Brain pericyte (primary cell): ENCODE results near the gene RNF215.
"Not testable (repeated sequence)": the region's sequence is repeated elsewhere in the genome, so short reads cannot be mapped to it uniquely, and the experiment has no call there.

Experiments used
- DNase-seq: peaks from one replicate; pipeline ENCODE4 v3.0.0-alpha.2; 2012; ENCODE audit warnings: low read depth, low spot score

The RNF215 gene

GRCh38 chr22:30362651-30363281 is 24.4 kb downstream of the RNF215 start:
- no peak for DNase-seq

GRCh38 chr22:30361916-30362650 is 25.1 kb downstream of the RNF215 start:
- DNase-seq = no peak

DNA sequence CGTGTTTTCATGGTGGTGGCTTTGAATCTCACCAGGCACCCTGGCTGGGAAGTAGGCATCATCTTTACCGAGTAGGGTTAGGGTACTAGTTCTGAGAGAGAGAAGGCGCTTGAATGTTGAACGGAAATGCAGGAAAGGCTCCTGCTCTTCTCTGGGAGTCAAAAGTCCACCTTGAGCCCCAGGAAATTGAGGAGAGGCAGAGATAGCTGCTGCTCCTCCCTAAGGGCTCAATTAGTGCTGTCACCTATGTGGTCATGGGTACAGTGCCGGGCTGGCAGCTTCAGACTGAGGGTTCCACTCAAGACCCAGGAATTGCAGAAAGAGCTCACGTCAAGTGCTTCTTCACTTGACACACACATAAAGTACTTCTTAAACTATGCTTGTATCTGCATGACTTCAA is 28.7 kb downstream of the RNF215 start:
- no peak for DNase-seq

DNA sequence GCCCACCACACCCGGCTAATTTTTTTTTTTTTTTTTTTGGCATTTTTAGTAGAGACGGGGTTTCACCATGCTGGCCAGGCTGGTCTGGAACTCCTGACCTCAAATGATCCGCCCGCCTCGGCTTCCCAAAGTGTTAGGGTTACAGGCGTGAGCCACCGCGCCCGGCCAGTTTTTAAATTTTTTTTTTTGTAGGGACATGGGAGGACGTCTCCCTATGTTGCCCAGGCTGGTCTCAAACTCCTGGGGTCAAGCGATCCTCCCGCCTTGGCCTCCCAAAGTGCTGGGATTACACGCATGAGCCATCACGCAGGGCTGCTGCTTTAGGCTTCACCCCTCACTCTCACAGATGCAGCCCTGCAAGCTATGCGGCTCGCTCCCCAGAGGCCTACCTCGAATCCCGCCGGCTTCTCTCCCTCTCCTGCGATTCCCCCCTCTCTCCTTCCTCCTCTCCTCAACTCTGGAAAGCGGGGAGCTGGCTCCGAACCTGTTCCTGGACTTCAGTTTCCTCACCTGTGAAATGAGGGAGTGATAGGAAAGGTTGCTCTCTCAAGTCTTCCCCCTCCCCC is 29.5 kb downstream of the RNF215 start:
- no peak for DNase-seq

GRCh38 chr22:30357236-30357570 is 30.0 kb downstream of the RNF215 start:
- no peak for DNase-seq

GRCh38 chr22:30356449-30357235 is 30.6 kb downstream of the RNF215 start, which contains the start of the genes CCDC157 and SF3A1:
TSS of gene CCDC157 (plus strand) at chr22:30357007. CDS start at chr22:30366001, 8,994 bp downstream.
TSS of gene SF3A1 (minus strand) at chr22:30356894. CDS start at chr22:30356792, 102 bp downstream.
- peak; percentile 76 for DNase-seq

DNA sequence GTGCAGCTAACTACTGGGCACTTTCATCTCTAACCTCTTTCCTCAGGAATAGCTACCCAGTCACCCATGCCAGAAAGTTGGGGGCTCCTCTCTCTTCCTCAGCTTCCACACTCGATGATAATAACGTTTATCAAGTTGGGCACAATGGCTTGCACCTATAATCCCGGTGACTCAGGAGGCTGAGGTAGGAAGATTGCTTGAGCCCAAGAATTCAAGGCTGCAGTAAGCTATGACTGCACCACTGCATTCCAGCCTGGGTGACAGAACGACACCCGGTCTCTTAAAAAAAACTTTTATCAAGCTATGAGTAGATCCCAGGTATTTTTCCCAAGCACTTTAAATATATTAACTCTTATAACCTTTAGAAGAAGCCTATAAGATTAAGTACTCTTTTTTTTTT is 32.6 kb downstream of the RNF215 start:
- no peak for DNase-seq

- DNase-seq = no peak
Measured at GRCh38 chr22:30351226-30351625, 36.0 kb downstream of the RNF215 start.

GRCh38 chr22:30348809-30349208 is 38.4 kb downstream of the RNF215 start:
- no peak for DNase-seq

GRCh38 chr22:30348404-30348803 is 38.8 kb downstream of the RNF215 start:
- no peak for DNase-seq

DNA sequence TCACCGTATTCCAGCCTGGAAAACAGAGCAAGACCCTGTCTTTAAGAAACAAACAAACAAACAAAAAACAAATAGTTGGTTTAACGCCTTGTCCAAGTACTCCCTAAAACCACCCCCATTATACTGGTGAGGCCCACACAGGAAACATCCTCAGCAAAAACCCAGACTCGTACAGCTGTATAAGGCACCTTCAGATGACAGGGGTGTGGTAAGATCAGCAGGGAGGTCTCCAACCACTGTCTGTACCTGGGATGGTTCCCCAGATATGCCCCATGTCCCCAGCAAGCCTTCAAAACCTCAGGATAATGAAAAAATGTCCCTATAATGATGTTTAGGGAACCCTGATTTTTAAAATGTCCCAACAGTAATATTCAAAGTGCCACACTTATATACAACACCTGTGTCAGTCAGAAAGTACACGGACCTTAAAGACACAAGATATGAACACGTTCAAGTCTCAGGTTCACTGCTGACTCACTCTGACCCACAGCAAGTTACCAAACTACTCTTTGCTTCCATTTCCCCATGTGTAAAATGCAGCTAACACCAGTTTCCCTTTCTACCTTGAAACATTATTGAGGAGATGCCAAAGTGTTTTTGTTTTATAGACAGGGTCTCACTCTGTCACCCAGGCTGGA is 39.8 kb downstream of the RNF215 start:
- DNase-seq = no peak

GRCh38 chr22:30344447-30345200 is 42.6 kb downstream of the RNF215 start:
- DNase-seq = no peak

- DNase-seq = no peak
Measured at GRCh38 chr22:30340911-30341685, 46.1 kb downstream of the RNF215 start.

GRCh38 chr22:30338802-30339201 is 48.4 kb downstream of the RNF215 start:
- no peak for DNase-seq

DNA sequence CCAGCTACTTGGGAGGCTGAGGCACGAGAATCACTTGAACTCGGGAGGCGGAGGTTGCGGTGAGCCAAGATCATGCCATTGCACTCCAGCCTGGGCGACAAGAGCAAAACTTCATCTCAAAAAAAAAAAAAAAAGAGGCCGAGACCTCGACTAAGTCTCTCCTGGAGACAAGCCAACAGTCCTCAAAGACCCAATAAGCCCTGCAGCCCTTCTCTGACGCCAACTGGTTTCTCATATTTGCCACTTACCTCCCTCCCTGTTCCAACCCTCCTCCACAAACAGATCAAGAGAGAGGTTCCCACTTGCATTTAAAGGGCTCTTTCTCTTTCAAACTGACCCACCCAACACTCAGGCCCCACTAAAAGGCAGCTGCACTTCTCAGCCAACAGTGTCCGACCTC is 48.9 kb downstream of the RNF215 start:
- not testable (repeated sequence) for DNase-seq

DNA sequence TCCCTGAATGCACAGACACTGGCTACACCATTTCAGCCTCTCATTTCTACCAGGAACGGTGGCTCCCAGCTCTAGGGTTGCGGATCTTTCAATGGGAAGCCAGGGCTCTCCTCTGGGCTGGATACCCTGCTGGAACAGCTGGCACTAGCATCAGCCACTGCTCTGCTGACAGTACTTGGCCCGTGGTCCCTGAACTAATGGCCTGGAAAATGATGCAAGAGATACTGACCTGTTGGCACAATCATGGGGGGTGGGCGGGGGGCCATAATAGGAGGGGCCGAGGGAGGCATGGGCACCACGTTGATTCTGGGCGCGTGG is 49.8 kb downstream of the RNF215 start:
- DNase-seq = no peak

DNA sequence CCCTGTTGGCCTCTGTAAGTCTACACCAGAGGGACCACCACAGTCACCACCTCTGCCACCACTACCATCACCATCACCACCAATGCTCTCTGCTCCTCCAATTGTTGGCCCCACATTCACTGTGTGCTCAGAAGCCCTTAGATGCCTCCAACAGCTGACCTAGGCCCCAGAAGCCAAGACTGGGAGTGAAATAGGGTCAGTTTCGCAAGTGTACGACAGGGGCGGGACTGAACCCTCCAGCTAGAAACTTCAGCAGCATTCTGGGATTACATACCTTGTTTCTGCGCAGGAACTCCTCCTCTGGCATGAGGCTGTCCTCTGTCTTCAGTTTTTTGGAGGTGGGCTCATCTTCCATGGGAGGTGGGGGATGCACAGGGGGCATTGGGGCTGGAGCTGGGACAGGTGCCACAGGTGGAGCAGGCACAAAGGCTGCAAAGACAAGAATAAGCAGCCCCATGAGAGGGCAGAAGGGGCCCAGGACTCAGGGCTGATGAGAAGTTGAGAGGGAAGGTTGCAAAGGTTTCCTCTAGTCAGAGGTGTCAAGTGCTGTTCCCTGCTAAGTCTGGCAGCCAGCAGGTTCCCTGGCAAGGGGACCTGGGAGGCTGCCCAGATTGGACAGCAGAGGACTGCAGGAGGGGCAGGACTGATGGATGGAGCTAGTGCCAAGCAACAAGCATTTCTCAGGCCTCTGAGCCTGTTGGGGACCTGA is 50.3 kb downstream of the RNF215 start:
- DNase-seq = no peak

DNA sequence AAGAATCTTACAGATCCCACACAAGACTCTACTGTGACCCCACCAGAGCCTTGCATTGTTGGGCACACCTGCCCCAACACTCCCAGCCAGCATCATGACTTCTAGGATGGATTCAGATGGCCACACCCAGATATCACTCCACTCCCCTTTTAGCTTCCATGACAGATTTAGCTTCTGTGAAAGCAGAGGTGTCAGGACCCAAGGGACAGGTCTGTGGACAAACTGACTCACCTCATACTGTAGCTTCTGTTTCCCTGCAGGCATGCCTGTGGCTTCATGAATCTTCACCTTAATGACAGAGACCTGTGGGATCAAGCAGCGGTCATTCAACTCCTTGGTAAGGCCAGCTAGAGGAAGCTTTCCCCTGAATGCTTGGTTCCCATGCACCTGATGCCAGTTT is 52.0 kb downstream of the RNF215 start:
- DNase-seq = no peak

GRCh38 chr22:30334646-30335045 is 52.6 kb downstream of the RNF215 start:
- DNase-seq = no peak

DNA sequence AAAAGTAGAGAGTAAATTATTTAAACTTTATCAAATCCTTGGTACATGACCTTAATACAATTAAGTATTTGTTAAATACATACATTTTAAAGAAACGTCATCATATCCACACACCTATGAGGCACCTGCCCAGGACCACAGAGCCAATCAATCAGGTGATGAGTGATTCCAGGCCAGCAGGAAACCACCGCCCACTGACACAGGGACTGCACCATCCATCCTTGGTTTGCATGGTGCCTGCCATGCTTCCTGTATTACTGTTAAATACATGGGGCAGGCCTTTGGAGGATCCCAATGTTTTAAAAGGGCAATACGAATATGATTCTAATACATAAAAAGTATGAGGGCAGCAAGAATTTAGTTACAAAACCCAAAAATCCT is 53.5 kb downstream of the RNF215 start:
- no peak for DNase-seq
